Jurkat, Clone E6-1 (cell line): ENCODE results near the gene CD9. TPM values are rescaled to one million over a fixed set of nuclear protein-coding genes. Genes with fewer than 3 reads are reported as not detected.
"Not testable (repeated sequence)": the region's sequence is repeated elsewhere in the genome, so short reads cannot be mapped to it uniquely, and the experiment has no call there.

Source experiments
- DNase-seq: peaks from one replicate; pipeline ENCODE4 v3.0.0-alpha.2; 2011; ENCODE audit warnings: low read depth, low spot score
- H3K4me3 ChIP-seq: 2 replicates; pipeline ENCODE4 v1.5.1; 2011; ENCODE audit warnings: mild to moderate bottlenecking, low read length, control low read depth, moderate library complexity
- polyA plus RNA-seq: library from polyadenylated mRNA; unstranded; fragments of >200 nt; gene quantifications from one replicate; pipeline ENCODE4 v1.2.1, GENCODE V29; 2012; ENCODE audit warnings: missing spikeins; ENCODE audit not compliant: insufficient read length, insufficient read depth

The CD9 gene
- 35.3 TPM for polyA plus RNA-seq

- DNase-seq = no peak
- H3K4me3 ChIP-seq = peak within 1 kb of the TSS; percentile 9; the same call in 1 of the 2 replicates
Observed at GRCh38 chr12:6200256-6201212, at the start of gene CD9. CD9 (plus strand) TSS chr12:6200400; CDS start chr12:6200500, 100 bp downstream.

GRCh38 chr12:6154730-6155459 lies 45.3 kb upstream of the CD9 start:
- DNase-seq = no peak
- no peak overlapping the region for H3K4me3 ChIP-seq

GRCh38 chr12:6157482-6157881 lies 42.7 kb upstream of the CD9 start:
- no peak for DNase-seq
- no peak overlapping the region for H3K4me3 ChIP-seq

GRCh38 chr12:6158255-6158654 lies 41.9 kb upstream of the CD9 start:
- no peak overlapping the region for H3K4me3 ChIP-seq
- no peak for DNase-seq

- DNase-seq = no peak
Observed at GRCh38 chr12:6158749-6159148, 41.5 kb upstream of the CD9 start.

GRCh38 chr12:6159166-6160011 lies 40.8 kb upstream of the CD9 start:
- not testable (repeated sequence) for DNase-seq, H3K4me3 ChIP-seq

More at GRCh38 chr12:6158749-6159148, 41.5 kb upstream of the CD9 start:
- no peak overlapping the region for H3K4me3 ChIP-seq

- H3K4me3 ChIP-seq, DNase-seq: not testable (repeated sequence)
Observed at GRCh38 chr12:6160049-6160649, 40.1 kb upstream of the CD9 start.

GRCh38 chr12:6161124-6161882 lies 38.9 kb upstream of the CD9 start:
- no peak overlapping the region for H3K4me3 ChIP-seq
- no peak for DNase-seq

- no peak overlapping the region for H3K4me3 ChIP-seq
- no peak for DNase-seq
Observed at GRCh38 chr12:6163416-6164060, 36.7 kb upstream of the CD9 start.

GRCh38 chr12:6165395-6165794 lies 34.8 kb upstream of the CD9 start:
- H3K4me3 ChIP-seq = no peak overlapping the region
- no peak for DNase-seq

GRCh38 chr12:6166808-6167207 lies 33.4 kb upstream of the CD9 start:
- H3K4me3 ChIP-seq = no peak overlapping the region
- no peak for DNase-seq

- DNase-seq = no peak
- H3K4me3 ChIP-seq = no peak overlapping the region
Observed at GRCh38 chr12:6167327-6168280, 32.6 kb upstream of the CD9 start.

GRCh38 chr12:6171409-6172015 lies 28.7 kb upstream of the CD9 start:
- no peak for DNase-seq
- no peak overlapping the region for H3K4me3 ChIP-seq

- no peak for DNase-seq
- no peak overlapping the region for H3K4me3 ChIP-seq
Observed at GRCh38 chr12:6172086-6172485, 28.1 kb upstream of the CD9 start.

GRCh38 chr12:6172862-6173261 lies 27.3 kb upstream of the CD9 start:
- DNase-seq = no peak

GRCh38 chr12:6177642-6178358 lies 22.4 kb upstream of the CD9 start:
- no peak for DNase-seq
- H3K4me3 ChIP-seq = no peak overlapping the region

More at GRCh38 chr12:6172862-6173261, 27.3 kb upstream of the CD9 start:
- H3K4me3 ChIP-seq = no peak overlapping the region
